Thyroid gland (tissue), 4 donors: ENCODE results near the gene KIF16B.

Experiments
- CTCF ChIP-seq, 6 experiments: fragments of 200-600 bp in 3 of 6; fragments of 450-650 bp in 3 of 6; sonication (generic) in 3 of 6; IDR thresholded peaks; one replicate each; pipeline ENCODE4 v1.5.1; 2016 to 2019; ENCODE audit warnings: antibody characterized with exemption in 6 of 6, mild to moderate bottlenecking in 2 of 6, inconsistent platforms in 1 of 6, moderate library complexity in 1 of 6
- POLR2A ChIP-seq, 2 donors: fragments of 450-650 bp; IDR thresholded peaks; one replicate each; pipeline ENCODE4 v1.6.1; 2017; ENCODE audit warnings: antibody characterized with exemption in 2 of 2, mild to moderate bottlenecking in 2 of 2, moderate library complexity in 1 of 2

GRCh38 chr20:16267526-16267925, 305.7 kb downstream of the KIF16B start:
- TF ChIP-seq POLR2A (IDR thresholded peaks at IDR 0.05) (no peak), CTCF (IDR thresholded peaks at IDR 0.05) (no peak)
